SU-DHL-6 (cell line): ENCODE data around the gene LPIN1.

Source experiments
- H2AFZ ChIP-seq: fragments of 200-600 bp; sonication (generic); 2 replicates; pipeline ENCODE4 v1.6.1; 2014; ENCODE audit warnings: low read depth, mild to moderate bottlenecking, moderate library complexity, mixed read lengths, antibody characterized with exemption, low read length; ENCODE audit not compliant: severe bottlenecking
- H3F3A ChIP-seq: fragments of 200-600 bp; shearing (Covaris generic); 2 replicates; pipeline ENCODE4 v1.6.0; 2016; ENCODE audit warnings: antibody characterized with exemption, mild to moderate bottlenecking; ENCODE audit not compliant: insufficient read depth
- H3K27ac ChIP-seq: fragments of 200-600 bp; sonication (generic); 2 replicates; pipeline ENCODE4 v1.5.1; 2016; ENCODE audit warnings: low read depth, mild to moderate bottlenecking, low read length, moderate library complexity, mixed read lengths
- H3K27me3 ChIP-seq: fragments of 200-600 bp; sonication (generic), shearing (Covaris generic); 2 replicates; pipeline ENCODE4 v1.6.0; 2014; ENCODE audit warnings: mild to moderate bottlenecking, low read length
- H3K36me3 ChIP-seq: fragments of 200-600 bp; sonication (generic); 2 replicates; pipeline ENCODE4 v1.6.1; 2014; ENCODE audit warnings: mild to moderate bottlenecking, low read length, mixed read lengths
- H3K4me2 ChIP-seq: fragments of 300-600, 200-600 bp; shearing (Covaris generic), sonication (generic); 2 replicates; pipeline ENCODE4 v1.6.0; 2014; ENCODE audit warnings: low read length, low read depth, mild to moderate bottlenecking; ENCODE audit not compliant: poor library complexity, severe bottlenecking
- H3K4me3 ChIP-seq: fragments of 200-600 bp; sonication (generic); 2 replicates; pipeline ENCODE4 v1.5.1; 2014; ENCODE audit warnings: antibody characterized with exemption, low read length, mild to moderate bottlenecking, mixed read lengths; ENCODE audit not compliant: insufficient read depth, poor library complexity, severe bottlenecking
- H3K79me2 ChIP-seq: fragments of 200-600 bp; sonication (generic); 2 replicates; pipeline ENCODE4 v1.6.1; 2014; ENCODE audit warnings: mild to moderate bottlenecking, low read length, moderate library complexity; ENCODE audit not compliant: insufficient read depth
- H3K9ac ChIP-seq: fragments of 200-600 bp; sonication (generic); 2 replicates; pipeline ENCODE4 v1.7.0; 2014; ENCODE audit warnings: mild to moderate bottlenecking, low read length
- H3K9me2 ChIP-seq: fragments of 200-600 bp; sonication (generic); replicated peaks from 2 replicates; pipeline ENCODE4 v1.6.1; 2014; ENCODE audit warnings: low read length; ENCODE audit not compliant: insufficient read depth
- H3K9me3 ChIP-seq: fragments of 200-600 bp; sonication (generic); 2 replicates; pipeline ENCODE4 v1.6.1; 2014; ENCODE audit warnings: low read length, mixed read lengths; ENCODE audit not compliant: insufficient read depth
- H4K20me1 ChIP-seq: fragments of 200-600 bp; sonication (generic); 2 replicates; pipeline ENCODE4 v1.6.1; 2014; ENCODE audit warnings: low read depth, mild to moderate bottlenecking, antibody characterized with exemption, low read length, moderate library complexity, mixed read lengths
- CTCF ChIP-seq: fragments of 200-600 bp; sonication (generic); IDR thresholded peaks from one replicate; pipeline ENCODE4 v1.5.1; 2017; ENCODE audit warnings: antibody characterized with exemption, mild to moderate bottlenecking, low read length, moderate library complexity; ENCODE audit not compliant: insufficient read depth, poor library complexity, severe bottlenecking
- EZH2phosphoT487 ChIP-seq: fragments of 200-600 bp; sonication (generic), shearing (Covaris generic); conservative IDR thresholded peaks from 2 replicates; pipeline ENCODE4 v1.6.1; 2018; ENCODE audit warnings: mild to moderate bottlenecking, antibody characterized with exemption, low read length, moderate library complexity, mixed read lengths

LPIN1 gene

DNA sequence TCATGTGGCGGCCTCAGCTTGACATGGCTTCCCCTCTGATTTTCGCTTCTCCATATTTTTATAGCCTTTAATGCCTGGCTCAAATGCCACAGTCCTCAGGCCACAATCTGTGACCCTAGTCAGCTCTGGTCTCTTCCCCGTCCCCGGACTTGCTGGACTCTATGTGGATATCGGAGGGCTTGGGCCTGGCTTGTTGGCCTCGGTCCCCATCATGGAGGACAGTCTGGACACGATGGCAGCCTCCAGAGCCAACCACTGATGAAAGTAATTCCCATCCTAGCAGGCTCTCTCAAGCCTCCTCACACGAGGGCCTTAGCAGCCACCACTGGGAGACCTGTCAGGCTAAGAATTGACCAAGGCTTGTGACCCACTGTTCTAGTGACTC is 61.6 kb downstream of the LPIN1 start:
- H3F3A ChIP-seq = no peaks in the 10 kb centered on the region
- H3K4me3 ChIP-seq = no peak overlapping the region
- H3K9me3 ChIP-seq = no peaks in the 10 kb centered on the region
- no peaks in the 10 kb centered on the region for H3K9me2 ChIP-seq
- TF ChIP-seq EZH2phosphoT487 (no peak), CTCF (no peak)
- no peaks in the 10 kb centered on the region for H3K79me2 ChIP-seq
- H3K4me2 ChIP-seq = no peak overlapping the region
- H3K9ac ChIP-seq = no peak overlapping the region
- no peaks in the 10 kb centered on the region for H3K27me3 ChIP-seq
- no peaks in the 10 kb centered on the region for H4K20me1 ChIP-seq
- no peak overlapping the region for H2AFZ ChIP-seq
- H3K27ac ChIP-seq = no peak overlapping the region
- peaks cover 46% of the 10 kb centered on the region; the same call in 1 of the 2 replicates for H3K36me3 ChIP-seq

DNA sequence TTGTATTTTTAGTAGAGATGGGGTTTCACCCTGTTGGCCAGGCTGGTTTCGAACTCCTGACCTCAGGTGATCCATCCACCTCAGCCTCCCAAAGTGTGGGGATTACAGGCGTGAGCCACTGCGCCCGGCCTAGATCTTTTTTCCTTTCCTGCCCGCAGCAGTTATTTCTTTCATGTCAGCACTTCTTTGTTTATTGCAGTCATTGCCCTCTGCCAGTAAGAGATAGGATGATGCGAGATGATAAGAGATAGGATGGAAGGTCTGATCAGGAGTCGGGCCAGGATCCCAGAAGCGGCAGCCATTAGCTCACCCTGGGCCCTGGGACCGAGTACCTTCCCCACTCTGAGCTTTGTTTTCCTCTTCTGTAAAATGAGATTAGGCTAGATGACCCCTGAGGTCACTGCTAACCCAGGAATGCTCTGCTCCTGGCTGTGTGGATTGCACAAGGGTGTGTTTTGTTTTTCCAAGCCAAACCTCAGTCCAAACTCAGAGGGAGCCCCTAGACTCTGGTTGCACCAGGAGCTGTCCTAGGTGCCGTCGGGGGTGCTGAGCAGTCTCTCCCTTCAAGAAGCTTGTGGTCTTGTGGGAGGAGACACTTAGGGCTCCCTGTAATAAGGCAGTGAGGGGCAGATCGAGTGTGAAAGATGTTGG is 63.3 kb downstream of the LPIN1 start:
- Histone ChIP-seq H3K9me3 (no peaks in the 10 kb centered on the region), H3K9ac (no peak overlapping the region), H3K27me3 (no peaks in the 10 kb centered on the region), H2AFZ (no peak overlapping the region), H3K79me2 (no peaks in the 10 kb centered on the region), H4K20me1 (no peaks in the 10 kb centered on the region), H3K36me3 (peaks cover 36% of the 10 kb centered on the region; the same call in 1 of the 2 replicates), H3F3A (no peaks in the 10 kb centered on the region), H3K4me2 (no peak overlapping the region), H3K9me2 (no peaks in the 10 kb centered on the region), H3K27ac (no peak overlapping the region), H3K4me3 (no peak overlapping the region)
- TF ChIP-seq CTCF (no peak), EZH2phosphoT487 (no peak)

DNA sequence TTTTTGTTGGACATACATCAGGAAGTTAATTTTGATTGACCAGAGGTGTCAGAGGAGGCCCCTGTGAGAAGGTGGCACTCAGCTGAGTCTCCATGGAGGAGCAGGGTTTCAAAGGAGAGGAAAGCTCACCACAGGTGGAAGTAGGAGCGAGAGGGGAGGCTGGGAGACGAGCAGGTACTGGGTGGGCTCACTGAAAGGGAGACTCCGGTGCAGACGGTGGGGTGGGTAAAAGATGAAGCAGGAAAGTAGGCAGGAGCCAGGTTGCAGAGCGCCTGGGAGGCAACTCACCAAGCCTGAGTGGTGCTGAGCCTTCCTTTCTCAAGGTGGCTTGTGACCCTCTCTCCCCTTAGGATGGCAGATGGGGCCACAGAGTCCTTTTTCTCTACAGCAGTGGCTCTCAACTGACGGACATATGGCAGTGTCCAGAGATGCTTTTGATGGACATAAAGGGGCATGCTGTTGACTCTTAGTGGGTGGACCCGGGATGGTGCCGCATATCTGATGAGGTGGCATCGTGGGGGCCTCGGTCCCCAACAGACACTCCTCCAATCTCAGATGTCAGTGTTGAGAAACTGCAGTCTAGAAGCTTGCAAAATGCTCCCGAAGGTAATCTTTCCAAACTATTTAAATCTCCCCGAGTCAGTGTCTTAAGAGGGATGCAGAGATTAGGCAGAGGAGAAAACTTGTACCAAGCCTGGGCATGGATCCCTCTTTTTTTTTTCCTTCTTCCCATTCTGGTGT is 64.0 kb downstream of the LPIN1 start:
- H3K9ac ChIP-seq = no peak overlapping the region
- TF ChIP-seq CTCF = no peak
- no peak for TF ChIP-seq EZH2phosphoT487
- H3K4me2 ChIP-seq = no peak overlapping the region
- H3K36me3 ChIP-seq = peaks cover 40% of the 10 kb centered on the region; the same call in 1 of the 2 replicates
- no peak overlapping the region for H3K27ac ChIP-seq
- no peaks in the 10 kb centered on the region for H4K20me1 ChIP-seq
- H3K79me2 ChIP-seq = no peaks in the 10 kb centered on the region
- no peak overlapping the region for H2AFZ ChIP-seq
- H3K9me3 ChIP-seq = no peaks in the 10 kb centered on the region
- no peak overlapping the region for H3K4me3 ChIP-seq
- no peaks in the 10 kb centered on the region for H3F3A ChIP-seq
- H3K9me2 ChIP-seq = no peaks in the 10 kb centered on the region
- no peaks in the 10 kb centered on the region for H3K27me3 ChIP-seq
